IMR-90 (cell line): Measurements from ENCODE around the gene RUNX1. TPM values are rescaled to one million over a fixed set of nuclear protein-coding genes. Genes with fewer than 3 reads are reported as not detected.

Experiments used
- ATAC-seq: fragments of 200-7000 bp; cut with Tn5 transposase; 2 replicates; pipeline ENCODE4 v1.9.1; 2020; ENCODE audit warnings: low read depth, mild to moderate bottlenecking, moderate library complexity
- BruUV-seq: library from RNA; stranded (reverse); fragments of 400-500 nt; replicated peaks from 2 replicates; lab custom pipeline; 2021; lab: Mats Ljungman, UMichigan
- CTCF ChIA-PET: fragments of 300-600 bp; formaldehyde crosslinking; extraction: SDS; loops from one replicate; lab custom pipeline; 2021; ENCODE audit warnings: antibody characterized with exemption; lab: Yijun Ruan, JAX
- POLR2A ChIA-PET: fragments of 300-600 bp; sonication (Branson Sonifier 250); formaldehyde crosslinking; loops from one replicate; lab custom pipeline; 2022; ENCODE audit warnings: antibody characterized with exemption; ENCODE audit not compliant: unreplicated experiment; lab: Charles Lee
- DNase-seq: peaks from one replicate; pipeline ENCODE4 v3.0.0; 2013
- H2AFZ ChIP-seq: replicated peaks from 2 replicates; pipeline ENCODE3; 2013; ENCODE audit warnings: low read length, mild to moderate bottlenecking; ENCODE audit not compliant: poor library complexity
- H2AK5ac ChIP-seq: 2 replicates; pipeline ENCODE4 v1.6.1; 2013; ENCODE audit warnings: low read depth, low read length, inconsistent platforms
- H2AK9ac ChIP-seq: replicated peaks from 2 replicates; pipeline ENCODE3; 2013; ENCODE audit warnings: mild to moderate bottlenecking, low read depth, low read length, moderate library complexity; ENCODE audit not compliant: poor library complexity
- H2BK120ac ChIP-seq: 2 replicates; pipeline ENCODE4 v1.6.1; 2013; ENCODE audit warnings: low read depth, low read length, inconsistent platforms
- H2BK15ac ChIP-seq: 3 replicates; pipeline ENCODE4 v1.6.1; 2013; ENCODE audit warnings: low read depth, low read length, inconsistent platforms
- H2BK20ac ChIP-seq: 2 replicates; pipeline ENCODE4 v1.6.1; 2013; ENCODE audit warnings: low read depth, mild to moderate bottlenecking, inconsistent platforms, low read length, moderate library complexity
- H2BK5ac ChIP-seq: 2 replicates; pipeline ENCODE4 v1.6.1; 2013; ENCODE audit warnings: mild to moderate bottlenecking, low read depth, low read length, inconsistent platforms; ENCODE audit not compliant: poor library complexity, severe bottlenecking
- H3K14ac ChIP-seq: replicated peaks from 2 replicates; pipeline ENCODE4 v1.6.1; 2013; ENCODE audit warnings: low read depth, low read length, inconsistent platforms
- H3K18ac ChIP-seq: 2 replicates; pipeline ENCODE4 v1.6.1; 2013; ENCODE audit warnings: low read depth, low read length, control low read depth
- H3K23ac ChIP-seq: 2 replicates; pipeline ENCODE4 v1.6.1; 2013; ENCODE audit warnings: low read depth, low read length, inconsistent platforms
- H3K27ac ChIP-seq: 2 replicates; pipeline ENCODE4 v1.5.1; 2013; ENCODE audit warnings: mild to moderate bottlenecking, control low read depth, low read length; ENCODE audit not compliant: insufficient read depth
- H3K27me3 ChIP-seq: 2 replicates; pipeline ENCODE4 v1.6.1; 2013; ENCODE audit warnings: low read length; ENCODE audit not compliant: control insufficient read depth, insufficient read depth
- H3K36me3 ChIP-seq: 2 replicates; pipeline ENCODE4 v1.6.1; 2013; ENCODE audit warnings: low read length, mixed read lengths; ENCODE audit not compliant: control insufficient read depth, insufficient read depth
- H3K4ac ChIP-seq: 2 replicates; pipeline ENCODE4 v1.6.1; 2013; ENCODE audit warnings: low read depth, low read length, inconsistent platforms
- H3K4me1 ChIP-seq: 2 replicates; pipeline ENCODE4 v1.6.1; 2013; ENCODE audit warnings: low read length, mixed read lengths; ENCODE audit not compliant: control insufficient read depth, insufficient read depth
- H3K4me2 ChIP-seq: 2 replicates; pipeline ENCODE4 v1.6.1; 2013; ENCODE audit warnings: low read depth, mild to moderate bottlenecking, control low read depth, low read length, moderate library complexity
- H3K4me3 ChIP-seq: 2 replicates; pipeline ENCODE4 v1.5.1; 2013; ENCODE audit warnings: low read depth, mild to moderate bottlenecking, control low read depth, low read length, moderate library complexity; ENCODE audit not compliant: insufficient read depth
- H3K56ac ChIP-seq: 2 replicates; pipeline ENCODE4 v1.6.1; 2013; ENCODE audit warnings: low read length, inconsistent platforms; ENCODE audit not compliant: insufficient read depth; ENCODE audit errors: extremely low read depth
- H3K79me1 ChIP-seq, 2 experiments: 2 replicates each; pipeline ENCODE4 v1.6.1; 2013; ENCODE audit warnings: low read length in 2 of 2, inconsistent platforms in 1 of 2, low read depth in 1 of 2
- H3K9ac ChIP-seq: 2 replicates; pipeline ENCODE4 v1.6.1; 2013; ENCODE audit warnings: low read depth, low read length, control low read depth
- H3K9me1 ChIP-seq: 2 replicates; pipeline ENCODE4 v1.6.1; 2013; ENCODE audit warnings: low read length, inconsistent platforms; ENCODE audit not compliant: insufficient read depth
- H3K9me3 ChIP-seq: 2 replicates; pipeline ENCODE4 v1.6.1; 2013; ENCODE audit warnings: low read length; ENCODE audit not compliant: control insufficient read depth, insufficient read depth
- H4K20me1 ChIP-seq: 2 replicates; pipeline ENCODE4 v1.6.1; 2013; ENCODE audit warnings: low read length, inconsistent platforms; ENCODE audit not compliant: insufficient read depth
- H4K5ac ChIP-seq: 2 replicates; pipeline ENCODE4 v1.6.1; 2013; ENCODE audit warnings: mild to moderate bottlenecking, low read depth, low read length, control low read depth
- H4K8ac ChIP-seq, 2 experiments: 2 replicates each; pipeline ENCODE4 v1.6.1; 2013; ENCODE audit warnings: low read depth in 2 of 2, low read length in 2 of 2, control low read depth in 1 of 2, inconsistent platforms in 1 of 2
- H4K91ac ChIP-seq: 2 replicates; pipeline ENCODE4 v1.6.1; 2013; ENCODE audit warnings: low read depth, low read length, inconsistent platforms; ENCODE audit not compliant: insufficient read depth
- BHLHE40 ChIP-seq: fragments of 150-350 bp; IDR thresholded peaks from 2 replicates; pipeline ENCODE4 v1.6.1; 2016; ENCODE audit warnings: mild to moderate bottlenecking, low read depth, low read length
- CEBPB ChIP-seq: IDR thresholded peaks from 2 replicates; pipeline ENCODE4 v1.6.1; 2012; ENCODE audit warnings: low read depth, low read length, improper control_type of control experiment
- CHD1 ChIP-seq: IDR thresholded peaks from 2 replicates; pipeline ENCODE4 v1.6.1; 2012; ENCODE audit warnings: low read depth, low read length, improper control_type of control experiment
- CTCF ChIP-seq: conservative IDR thresholded peaks from 2 replicates; pipeline ENCODE4 v1.5.1; 2012; ENCODE audit warnings: mild to moderate bottlenecking, low read depth, low read length, improper control_type of control experiment
- ELK1 ChIP-seq: fragments of 150-350 bp; IDR thresholded peaks from 2 replicates; pipeline ENCODE4 v1.6.1; 2016; ENCODE audit warnings: low read depth, mild to moderate bottlenecking, low read length, moderate library complexity, borderline replicate concordance
- FOS ChIP-seq: fragments of 150-350 bp; IDR thresholded peaks from 2 replicates; pipeline ENCODE4 v1.6.1; 2016; ENCODE audit warnings: low read depth, low read length
- MAFK ChIP-seq: IDR thresholded peaks from 2 replicates; pipeline ENCODE4 v1.6.1; 2012; ENCODE audit warnings: low read depth, low read length, improper control_type of control experiment
- MAZ ChIP-seq: IDR thresholded peaks from 2 replicates; pipeline ENCODE4 v1.6.1; 2012; ENCODE audit warnings: low read depth, mild to moderate bottlenecking, low read length, improper control_type of control experiment, moderate library complexity, borderline replicate concordance
- MXI1 ChIP-seq: IDR thresholded peaks from 2 replicates; pipeline ENCODE4 v1.6.1; 2012; ENCODE audit warnings: low read depth, mild to moderate bottlenecking, low read length, moderate library complexity, borderline replicate concordance
- NFE2L2 ChIP-seq: fragments of 150-350 bp; IDR thresholded peaks from 2 replicates; pipeline ENCODE4 v1.6.1; 2016; ENCODE audit warnings: low read depth, mild to moderate bottlenecking, low read length
- POLR2A ChIP-seq: IDR thresholded peaks from 2 replicates; pipeline ENCODE4 v1.6.1; 2012; ENCODE audit warnings: mild to moderate bottlenecking, low read depth, low read length
- RAD21 ChIP-seq: IDR thresholded peaks from 2 replicates; pipeline ENCODE4 v1.6.1; 2012; ENCODE audit warnings: low read length, improper control_type of control experiment
- RCOR1 ChIP-seq: IDR thresholded peaks from 2 replicates; pipeline ENCODE4 v1.6.1; 2012; ENCODE audit warnings: mild to moderate bottlenecking, low read length, improper control_type of control experiment; ENCODE audit not compliant: insufficient replicate concordance
- RFX5 ChIP-seq: IDR thresholded peaks from 2 replicates; pipeline ENCODE4 v1.8.0; 2012; ENCODE audit warnings: low read depth, mild to moderate bottlenecking, low read length, moderate library complexity
- SMC3 ChIP-seq: fragments of 150-350 bp; IDR thresholded peaks from 2 replicates; pipeline ENCODE4 v1.6.1; 2016; ENCODE audit warnings: low read depth, mild to moderate bottlenecking, antibody characterized with exemption, low read length, moderate library complexity
- USF2 ChIP-seq: fragments of 150-350 bp; IDR thresholded peaks from 2 replicates; pipeline ENCODE4 v1.6.1; 2017; ENCODE audit warnings: mild to moderate bottlenecking, antibody characterized with exemption, low read length, low read depth
- WGBS, 2 experiments: methylation state at CpG; one replicate each; pipeline versions ENCODE4 v1.1.5 to v1.1.7; 2013; ENCODE audit warnings: missing lambda C conversion rate in 2 of 2; ENCODE audit not compliant: insufficient read length in 1 of 2; ENCODE audit errors: extremely low coverage in 2 of 2; 5-methylcytosine and 5-hydroxymethylcytosine counted together
- dilution Hi-C: fragments of 300-500 bp; cut with HindIII; formaldehyde crosslinking; loops from one replicate; pipeline ENCODE4 v1.14.3; 2018; ENCODE audit warnings: low sequenced_read_pairs; ENCODE audit not compliant: unreplicated experiment
- in situ Hi-C: fragments of 300-500 bp; cut with MboI; formaldehyde crosslinking; loops from 3 replicates; pipeline ENCODE4 v1.14.3; 2019; ENCODE audit warnings: low sequenced_read_pairs, inconsistent platforms, mixed read lengths
- intact Hi-C: fragments of 100-400 bp; cut with micrococcal nuclease; formaldehyde crosslinking; loops from 2 replicates; pipeline ENCODE4 v1.10.0; 2022
- polyA plus RNA-seq, 3 experiments: library from polyadenylated mRNA; depleted of rRNA; stranded (reverse); fragments of >200 nt; gene quantifications; 2 replicates each; pipeline ENCODE4 v1.2.3, GENCODE V29; 2012; ENCODE audit warnings: low replicate concordance in 1 of 3
- total RNA-seq: library from RNA; depleted of rRNA; stranded (reverse); fragments of >200 nt; gene quantifications from 2 replicates; pipeline ENCODE4 v1.2.3, GENCODE V29; 2012

The RUNX1 gene
- total and polyA plus RNA-seq, 2 of the 4 experiments (the other 2 are of a cell fraction) = 34.5 to 56.5 TPM

- Histone ChIP-seq H4K20me1 (no peaks in the 10 kb centered on the region), H3K18ac (peak overlapping the region; percentile 97), H2AFZ (no peak overlapping the region), H3K9me3 (no peaks in the 10 kb centered on the region), H3K14ac (peak overlapping the region; percentile 82), H3K4me2 (no peak overlapping the region), H3K4me3 (no peak overlapping the region), H3K4me1 (peaks cover 23% of the 10 kb centered on the region), H2BK5ac (peak overlapping the region; percentile 93), H4K5ac (peak overlapping the region; percentile 50; the same call in 1 of the 2 replicates), H3K27me3 (no peaks in the 10 kb centered on the region), H2AK9ac (no peak overlapping the region), H4K8ac (peak overlapping the region; percentile 82 to 88), H2BK15ac (peak overlapping the region; percentile 87), H2BK20ac (peak overlapping the region; percentile 84; the same call in 1 of the 2 replicates), H3K79me1 (peaks cover 0 to 48% of the 10 kb centered on the region in 2 experiments; a peak in 2 of 4 replicates), H3K4ac (peak overlapping the region; percentile 93), H3K23ac (peak overlapping the region; percentile 84), H4K91ac (peak overlapping the region; percentile 95), H3K9ac (no peak overlapping the region), H3K36me3 (no peaks in the 10 kb centered on the region), H3K27ac (peak overlapping the region; percentile 34; the same call in 1 of the 2 replicates), H3K9me1 (peaks cover 16% of the 10 kb centered on the region), H3K56ac (peak overlapping the region; percentile 71; the same call in 1 of the 2 replicates), H2AK5ac (peak overlapping the region; percentile 73), H2BK120ac (peak overlapping the region; percentile 95)
- TF ChIP-seq RCOR1 = no peak
- TF ChIP-seq CHD1 = no peak
- TF ChIP-seq ELK1 = no peak
- no peak for TF ChIP-seq FOS
- no peak for TF ChIP-seq MAFK
- TF ChIP-seq SMC3 = no peak
- no peak for TF ChIP-seq USF2
- no peak for TF ChIP-seq CEBPB
- TF ChIP-seq POLR2A = no peak
- TF ChIP-seq RFX5 = no peak
- TF ChIP-seq MAZ = no peak
- no peak for TF ChIP-seq MXI1
- no peak for TF ChIP-seq NFE2L2
- no peak for TF ChIP-seq CTCF
- no peak for TF ChIP-seq BHLHE40
- TF ChIP-seq RAD21 = no peak
- dilution Hi-C loops (no loop called here), intact Hi-C loops (loop anchor here (2.0 to 10.0 kb wide), 5 partner anchors 211 to 569 kb away; no protein-coding TSS in a partner anchor), in situ Hi-C loops (loop anchor here (10.0 kb wide), 1 partner anchor 131 kb away; no protein-coding TSS in a partner anchor)
- ATAC-seq = no peak
- ChIA-PET CTCF (interaction anchor here (1.0 to 1.4 kb wide), 2 partner anchors 137 to 301 kb away, joined by 3 to 5 read pairs; no protein-coding TSS in a partner anchor), POLR2A (interaction anchor here (0.8 to 1.4 kb wide), 2 partner anchors 155 to 161 kb away, joined by 3 read pairs; no protein-coding TSS in a partner anchor)
- BruUV-seq = no TSS peak
- DNase-seq = no peak
- WGBS, 2 experiments = no CpG with 5 or more reads among the region's 6 CpGs
Measured at GRCh38 chr21:35046263-35046624, 2.9 kb downstream of the RUNX1 start.
